Kidney glomerular epithelial cell (primary cell): ENCODE data around the gene PLCB4.

Experiments used
- DNase-seq: peaks from one replicate; lab custom pipeline; 2025; lab: John Stamatoyannopoulos, UW

PLCB4 gene

DNA sequence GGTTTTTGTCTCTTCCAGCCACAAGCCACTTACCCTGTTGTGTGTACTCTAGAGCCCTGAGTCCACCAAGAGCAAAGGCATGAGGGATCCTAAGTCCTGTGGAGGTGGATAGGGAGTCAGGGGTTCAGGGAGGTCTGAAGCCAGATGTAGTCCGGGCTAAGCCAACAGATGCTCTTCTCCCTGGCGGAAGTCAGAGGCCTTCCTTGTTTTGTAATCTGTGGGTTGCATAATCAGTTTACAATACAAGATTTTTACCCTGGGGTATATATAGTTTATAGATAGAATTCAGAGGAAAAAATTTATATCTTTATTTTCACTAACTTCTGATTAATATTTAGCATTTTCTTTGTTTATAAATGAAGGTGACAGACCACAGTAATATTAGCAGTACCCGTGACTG is 454.7 kb downstream of the PLCB4 start:
- DNase-seq, result no peak
